Muscle layer of duodenum (tissue), 2 donors: ENCODE measurements around the gene DAB1.

Source experiments
- H3K27ac ChIP-seq: one replicate; pipeline ENCODE4 v1.7.0; 2013; ENCODE audit warnings: mild to moderate bottlenecking, low read length
- H3K27me3 ChIP-seq: one replicate; pipeline ENCODE4 v1.7.0; 2013; ENCODE audit warnings: low read depth, mild to moderate bottlenecking, control low read depth, low read length
- H3K36me3 ChIP-seq, 2 donors: one replicate each; pipeline ENCODE4 v1.7.0; 2013; ENCODE audit warnings: low read length in 2 of 2, control low read depth in 1 of 2, mild to moderate bottlenecking in 1 of 2; ENCODE audit not compliant: insufficient read depth in 2 of 2, control insufficient read depth in 1 of 2
- H3K4me1 ChIP-seq, 2 donors: one replicate each; pipeline ENCODE4 v1.7.0; 2013; ENCODE audit warnings: low read length in 2 of 2, mild to moderate bottlenecking in 2 of 2, control low read depth in 1 of 2, moderate library complexity in 1 of 2; ENCODE audit not compliant: insufficient read depth in 2 of 2, control insufficient read depth in 1 of 2
- H3K4me3 ChIP-seq, 2 donors: one replicate each; pipeline ENCODE4 v1.7.0; 2013; ENCODE audit warnings: low read length in 2 of 2, low read depth in 1 of 2, mild to moderate bottlenecking in 1 of 2
- H3K9me3 ChIP-seq, 2 donors: one replicate each; pipeline ENCODE4 v1.7.0; 2013; ENCODE audit warnings: low read length in 2 of 2, control low read depth in 1 of 2, mild to moderate bottlenecking in 1 of 2; ENCODE audit not compliant: control insufficient read depth in 1 of 2
- donor health status: healthy.

DAB1 gene

DNA sequence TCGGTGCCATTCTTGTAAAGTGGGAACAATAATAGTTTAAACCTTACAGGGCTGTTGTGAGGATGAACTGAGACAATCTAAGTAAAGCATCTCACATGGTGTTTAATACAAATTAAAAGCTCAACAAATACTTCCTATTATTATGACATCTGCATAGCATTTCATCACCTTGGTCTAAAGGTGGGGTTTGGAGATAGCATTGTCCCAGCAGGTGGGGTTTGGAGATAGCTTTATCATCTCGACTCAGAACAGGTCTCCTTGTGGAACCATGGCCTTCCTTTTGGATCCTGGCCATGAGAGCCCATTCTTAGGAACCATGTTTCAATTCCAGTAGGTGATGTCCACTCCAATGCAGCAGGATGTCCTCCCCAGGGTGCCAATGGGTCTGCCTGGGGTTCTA lies 437.5 kb downstream of the DAB1 start:
- Histone ChIP-seq H3K4me3 (no peak overlapping the region), H3K9me3 (no peaks in the 10 kb centered on the region), H3K4me1 (no peaks in the 10 kb centered on the region), H3K36me3 (no peaks in the 10 kb centered on the region), H3K27me3 (no peaks in the 10 kb centered on the region), H3K27ac (no peak overlapping the region)

DNA sequence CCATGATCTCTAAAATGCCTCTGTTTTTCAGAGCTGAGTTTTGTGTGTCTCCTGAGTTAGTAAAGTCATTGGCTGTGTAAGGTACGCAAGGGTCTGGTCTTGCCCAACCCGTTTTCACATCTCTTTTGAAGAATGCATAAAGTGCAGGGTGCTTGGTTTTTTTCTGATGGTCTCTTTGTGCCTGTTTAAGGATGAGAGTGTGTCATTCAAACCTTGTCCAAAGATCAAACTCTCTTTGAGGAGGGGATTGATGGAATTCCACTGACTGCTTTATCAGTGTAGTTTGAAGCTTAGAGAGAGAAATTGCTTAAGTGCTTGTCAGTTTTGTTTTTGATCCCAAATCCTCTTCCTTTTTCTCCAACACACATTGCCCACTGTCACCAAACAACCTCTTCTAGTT lies 438.0 kb downstream of the DAB1 start:
- Histone ChIP-seq H3K9me3 (no peaks in the 10 kb centered on the region), H3K4me1 (no peaks in the 10 kb centered on the region), H3K27me3 (no peaks in the 10 kb centered on the region), H3K36me3 (no peaks in the 10 kb centered on the region), H3K4me3 (no peak overlapping the region), H3K27ac (no peak overlapping the region)

DNA sequence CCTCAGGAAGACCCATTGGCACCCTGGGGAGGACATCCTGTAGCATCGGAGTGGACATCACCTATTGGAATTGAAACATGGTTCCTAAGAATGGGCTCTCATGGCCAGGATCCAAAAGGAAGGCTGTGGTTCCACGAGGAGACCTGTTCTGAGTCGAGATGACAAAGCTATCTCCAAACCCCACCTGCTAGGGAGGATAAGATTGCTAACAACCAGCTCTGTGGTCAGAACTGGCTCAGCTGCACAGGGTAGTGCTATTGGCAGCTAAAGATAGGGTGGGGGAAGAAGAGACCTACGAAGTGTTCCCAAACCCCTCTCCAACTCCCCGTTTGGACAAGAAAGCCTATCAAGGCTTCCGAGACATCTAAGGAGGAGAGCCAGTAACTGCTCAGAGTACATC lies 440.4 kb downstream of the DAB1 start:
- H3K4me3 ChIP-seq: no peak overlapping the region
- H3K9me3 ChIP-seq: no peaks in the 10 kb centered on the region

DNA sequence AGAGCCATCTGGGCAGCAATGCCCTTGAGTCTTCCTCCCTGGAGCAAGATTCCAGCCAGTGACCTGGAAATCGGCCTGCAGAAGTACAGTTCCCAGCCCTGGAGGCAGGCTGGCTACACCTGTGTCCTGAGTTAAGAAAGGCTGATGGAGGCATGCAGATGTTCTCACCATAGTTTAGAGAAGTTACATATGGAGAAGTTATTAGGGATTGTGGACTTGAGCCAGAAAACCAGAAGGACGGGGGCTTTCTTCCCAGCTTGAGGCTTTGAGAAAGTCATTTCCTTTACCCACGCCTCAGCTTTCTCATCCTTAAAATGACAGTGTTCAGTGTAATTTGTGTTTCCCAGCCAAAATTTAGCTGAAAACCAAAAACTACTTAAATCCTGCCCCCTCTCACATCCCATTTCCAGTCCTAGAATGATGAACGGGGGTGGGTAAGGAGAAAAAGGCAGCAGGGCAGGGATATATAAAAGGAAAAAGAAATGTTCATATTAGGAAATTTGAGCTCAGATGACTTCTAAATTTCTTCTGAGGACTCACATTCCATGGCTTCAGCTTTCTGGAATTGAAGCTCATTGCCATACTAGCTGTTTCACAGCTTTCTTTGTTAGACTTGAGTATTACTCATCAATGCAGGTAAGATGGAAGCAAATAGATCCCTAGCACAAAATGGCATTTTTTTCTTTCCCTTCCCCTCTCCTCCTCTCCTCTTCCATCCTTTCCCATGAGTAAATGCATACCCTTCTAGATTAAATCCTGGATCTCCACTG lies 443.7 kb downstream of the DAB1 start:
- no peaks in the 10 kb centered on the region for H3K9me3 ChIP-seq
- H3K4me3 ChIP-seq: no peak overlapping the region
- H3K27me3 ChIP-seq: no peaks in the 10 kb centered on the region
- no peaks in the 10 kb centered on the region for H3K4me1 ChIP-seq
- no peak overlapping the region for H3K27ac ChIP-seq
- H3K36me3 ChIP-seq: no peaks in the 10 kb centered on the region

More for the DNA sequence above, 440.4 kb downstream of the DAB1 start:
- Histone ChIP-seq H3K36me3 (no peaks in the 10 kb centered on the region), H3K27me3 (no peaks in the 10 kb centered on the region), H3K27ac (no peak overlapping the region), H3K4me1 (no peaks in the 10 kb centered on the region)

DNA sequence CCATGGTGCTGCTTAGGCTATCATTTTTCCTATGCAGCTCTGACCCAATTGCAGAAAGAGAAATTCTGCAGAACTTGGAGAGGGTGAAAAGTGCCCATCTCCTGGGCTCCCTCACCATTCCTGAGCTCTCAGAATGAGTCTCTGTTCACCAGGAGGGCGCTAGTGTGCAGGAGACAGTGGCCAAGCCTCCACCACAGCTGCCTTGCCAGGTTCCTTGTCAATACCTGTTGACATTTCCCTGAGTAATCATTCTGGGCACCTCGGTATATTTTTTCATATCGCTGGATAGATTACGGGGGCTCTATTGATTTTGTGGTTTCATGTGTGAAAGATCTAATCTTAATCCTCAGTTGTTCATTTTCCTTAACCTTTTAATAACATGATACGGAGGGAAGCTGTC lies 445.0 kb downstream of the DAB1 start:
- H3K27me3 ChIP-seq: no peaks in the 10 kb centered on the region
- H3K27ac ChIP-seq: no peak overlapping the region
- H3K36me3 ChIP-seq: no peaks in the 10 kb centered on the region
- no peaks in the 10 kb centered on the region for H3K9me3 ChIP-seq
- no peaks in the 10 kb centered on the region for H3K4me1 ChIP-seq
- H3K4me3 ChIP-seq: no peak overlapping the region

GRCh38 chr1:56977910-56978309 lies 445.9 kb downstream of the DAB1 start:
- no peaks in the 10 kb centered on the region for H3K36me3 ChIP-seq
- H3K27ac ChIP-seq: no peak overlapping the region
- no peaks in the 10 kb centered on the region for H3K27me3 ChIP-seq
- no peaks in the 10 kb centered on the region for H3K9me3 ChIP-seq
- no peak overlapping the region for H3K4me3 ChIP-seq
- H3K4me1 ChIP-seq: no peaks in the 10 kb centered on the region

- no peak overlapping the region for H3K4me3 ChIP-seq
- no peak overlapping the region for H3K27ac ChIP-seq
- no peaks in the 10 kb centered on the region for H3K27me3 ChIP-seq
- H3K36me3 ChIP-seq: no peaks in the 10 kb centered on the region
- no peaks in the 10 kb centered on the region for H3K4me1 ChIP-seq
- peaks cover 0 to 5% of the 10 kb centered on the region in 2 donors for H3K9me3 ChIP-seq
Measured at GRCh38 chr1:56975446-56975845, 448.4 kb downstream of the DAB1 start.

- Histone ChIP-seq H3K27ac (no peak overlapping the region), H3K27me3 (no peaks in the 10 kb centered on the region), H3K9me3 (peaks cover 0 to 5% of the 10 kb centered on the region in 2 donors)
Measured at GRCh38 chr1:56973923-56974742, 449.7 kb downstream of the DAB1 start.

DNA sequence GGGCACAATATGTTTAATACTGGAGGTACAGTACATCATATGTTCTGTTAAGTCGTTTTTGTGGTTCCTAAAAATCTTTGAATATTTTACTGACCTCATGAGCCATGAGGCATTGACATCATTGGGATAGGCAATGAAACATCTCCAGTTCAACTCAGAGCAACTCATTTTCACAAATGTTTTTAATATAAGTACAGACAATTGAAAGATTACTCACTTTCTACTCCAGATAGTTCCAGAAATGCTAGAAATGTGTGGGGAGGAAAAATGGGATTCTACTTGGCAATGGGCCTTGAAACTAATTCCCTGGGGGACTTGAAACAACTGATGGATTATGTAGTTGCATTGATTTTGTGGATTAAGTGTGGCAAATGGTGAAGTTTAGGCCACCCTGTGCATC lies 450.9 kb downstream of the DAB1 start:
- no peaks in the 10 kb centered on the region for H3K36me3 ChIP-seq
- H3K27me3 ChIP-seq: no peaks in the 10 kb centered on the region
- H3K9me3 ChIP-seq: peaks cover 0 to 5% of the 10 kb centered on the region in 2 donors
- H3K4me3 ChIP-seq: no peak overlapping the region
- H3K4me1 ChIP-seq: no peaks in the 10 kb centered on the region
- H3K27ac ChIP-seq: no peak overlapping the region

More at GRCh38 chr1:56973923-56974742, 449.7 kb downstream of the DAB1 start:
- Histone ChIP-seq H3K4me1 (no peaks in the 10 kb centered on the region), H3K36me3 (no peaks in the 10 kb centered on the region), H3K4me3 (no peak overlapping the region)

DNA sequence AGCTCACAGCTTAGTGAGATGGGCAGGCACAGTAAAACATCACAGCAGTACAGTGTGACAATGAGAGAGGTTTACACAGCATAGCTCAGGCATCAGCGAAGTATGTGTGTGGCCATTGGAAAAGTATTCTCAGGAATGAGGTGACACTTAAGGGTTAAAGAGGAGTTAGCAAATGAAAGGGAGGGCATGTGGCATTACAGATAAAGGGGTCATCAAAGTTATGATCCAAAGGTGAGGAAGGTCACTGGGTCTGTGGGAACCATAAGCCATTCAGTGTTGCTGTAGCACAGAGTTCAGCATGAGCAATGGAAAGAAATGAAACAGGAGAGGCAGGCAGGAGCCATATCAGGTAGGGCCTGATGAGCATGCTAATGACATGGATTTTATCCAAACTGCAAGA lies 453.6 kb downstream of the DAB1 start:
- no peak overlapping the region for H3K4me3 ChIP-seq
- H3K4me1 ChIP-seq: no peaks in the 10 kb centered on the region
- no peaks in the 10 kb centered on the region for H3K27me3 ChIP-seq
- H3K27ac ChIP-seq: no peak overlapping the region
- H3K36me3 ChIP-seq: no peaks in the 10 kb centered on the region
- peaks cover 0 to 5% of the 10 kb centered on the region in 2 donors for H3K9me3 ChIP-seq

DNA sequence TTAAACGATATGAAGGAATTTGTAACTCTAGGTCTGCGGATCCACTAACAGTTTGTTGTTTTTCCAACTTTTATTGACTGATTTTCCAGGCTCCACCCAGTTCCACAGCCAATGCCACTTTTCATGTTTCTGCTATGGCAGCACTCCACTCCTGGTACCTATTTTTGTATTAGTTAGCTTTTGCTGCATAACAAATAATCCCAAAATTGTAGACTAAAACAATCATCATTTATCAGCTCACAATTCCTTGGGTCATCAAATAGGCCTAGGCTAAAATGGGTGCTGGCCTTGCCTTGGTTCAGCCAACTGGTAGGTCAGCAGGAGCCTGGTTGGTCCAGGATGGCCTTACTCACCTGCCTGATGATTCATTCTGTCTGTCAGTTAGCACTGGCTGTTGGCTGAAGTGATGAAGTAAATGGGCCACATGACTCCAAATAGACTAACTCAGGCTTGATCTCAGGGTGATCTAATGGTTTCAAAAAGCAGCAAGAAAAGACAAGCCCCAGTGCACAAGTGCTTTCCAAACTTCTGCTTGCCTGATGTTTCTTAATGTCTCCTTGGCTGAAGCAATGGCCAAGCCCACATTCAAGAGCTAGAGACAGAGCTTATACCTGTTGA lies 454.9 kb downstream of the DAB1 start:
- no peak overlapping the region for H3K4me3 ChIP-seq
- H3K27ac ChIP-seq: no peak overlapping the region
- H3K4me1 ChIP-seq: no peaks in the 10 kb centered on the region
- no peaks in the 10 kb centered on the region for H3K27me3 ChIP-seq
- peaks cover 0 to 5% of the 10 kb centered on the region in 2 donors for H3K9me3 ChIP-seq
- no peaks in the 10 kb centered on the region for H3K36me3 ChIP-seq
